Activated CD8-positive, alpha-beta memory T cell treated with anti-CD3 and anti-CD28 coated beads, Interleukin-2, amount 50 U/mL, for 4 hours (primary cell): Measurements from ENCODE around the gene SUN1.

Source experiments
- DNase-seq: peaks from one replicate; pipeline ENCODE4 v3.0.0-alpha.2; 2020

The SUN1 gene

GRCh38 chr7:923108-924041 is 91.1 kb downstream of the SUN1 start:
- DNase-seq = peak; percentile 90

GRCh38 chr7:924042-924441 is 91.8 kb downstream of the SUN1 start:
- DNase-seq = peak; percentile 14
